ENCODE measurements around the gene INKA2. TPM values are rescaled to one million over a fixed set of nuclear protein-coding genes. Genes with fewer than 3 reads are reported as not detected.

INKA2 gene
- total RNA-seq, 1 donor: 3.6 TPM

- H3K27ac ChIP-seq (ENCODE audit: low read depth, low read length): no peak overlapping the region
- H3K4me2 ChIP-seq (ENCODE audit: insufficient read depth, low read length): peak overlapping the region; percentile 2
- no peaks in the 10 kb centered on the region for H3K27me3 ChIP-seq (ENCODE audit: insufficient read depth, low read length)
- no peaks in the 10 kb centered on the region for H3K9me3 ChIP-seq (ENCODE audit: low read depth, low read length)
- peak; percentile 25 for TF ChIP-seq CTCF (IDR thresholded peaks at IDR 0.05; ENCODE audit: extremely low read depth, low read depth, low read length)
- H4K20me1 ChIP-seq (ENCODE audit: insufficient read depth, low read length): no peaks in the 10 kb centered on the region
- peaks cover 20% of the 10 kb centered on the region for H3K4me1 ChIP-seq (ENCODE audit: insufficient read depth, low read length)
- no peak overlapping the region for H2AFZ ChIP-seq (ENCODE audit: low read length)
- peak; percentile 77 for DNase-seq (ENCODE audit: insufficient read length, low spot score, missing footprints)
- peaks cover 37% of the 10 kb centered on the region for H3K79me2 ChIP-seq (ENCODE audit: insufficient read depth, low read length)
- H3K4me3 ChIP-seq (ENCODE audit: insufficient read depth, low read length): no peak overlapping the region
- peaks cover 40% of the 10 kb centered on the region for H3K36me3 ChIP-seq (ENCODE audit: insufficient read depth, low read length)
These were observed 19.2 kb upstream of the INKA2 start for GRCh38 chr1:111758373-111758772.

- no peaks in the 10 kb centered on the region for H3K27me3 ChIP-seq (ENCODE audit: insufficient read depth, low read length)
- DNase-seq (ENCODE audit: insufficient read length, low spot score, missing footprints): peak; percentile 89
- TF ChIP-seq CTCF (IDR thresholded peaks at IDR 0.05; ENCODE audit: extremely low read depth, low read depth, low read length): no peak
- H3K4me3 ChIP-seq (ENCODE audit: insufficient read depth, low read length): peak overlapping the region; percentile 95
- H3K27ac ChIP-seq (ENCODE audit: low read depth, low read length): peak overlapping the region; percentile 99
- H4K20me1 ChIP-seq (ENCODE audit: insufficient read depth, low read length): no peaks in the 10 kb centered on the region
- H3K79me2 ChIP-seq (ENCODE audit: insufficient read depth, low read length): peaks cover 37% of the 10 kb centered on the region
- peak overlapping the region; percentile 91 for H2AFZ ChIP-seq (ENCODE audit: low read length)
- peaks cover 20% of the 10 kb centered on the region for H3K4me1 ChIP-seq (ENCODE audit: insufficient read depth, low read length)
- peaks cover 28% of the 10 kb centered on the region for H3K36me3 ChIP-seq (ENCODE audit: insufficient read depth, low read length)
- peak overlapping the region; percentile 100 for H3K4me2 ChIP-seq (ENCODE audit: insufficient read depth, low read length)
- no peaks in the 10 kb centered on the region for H3K9me3 ChIP-seq (ENCODE audit: low read depth, low read length)
These were observed 16.9 kb upstream of the INKA2 start for GRCh38 chr1:111756124-111756513.

DNA sequence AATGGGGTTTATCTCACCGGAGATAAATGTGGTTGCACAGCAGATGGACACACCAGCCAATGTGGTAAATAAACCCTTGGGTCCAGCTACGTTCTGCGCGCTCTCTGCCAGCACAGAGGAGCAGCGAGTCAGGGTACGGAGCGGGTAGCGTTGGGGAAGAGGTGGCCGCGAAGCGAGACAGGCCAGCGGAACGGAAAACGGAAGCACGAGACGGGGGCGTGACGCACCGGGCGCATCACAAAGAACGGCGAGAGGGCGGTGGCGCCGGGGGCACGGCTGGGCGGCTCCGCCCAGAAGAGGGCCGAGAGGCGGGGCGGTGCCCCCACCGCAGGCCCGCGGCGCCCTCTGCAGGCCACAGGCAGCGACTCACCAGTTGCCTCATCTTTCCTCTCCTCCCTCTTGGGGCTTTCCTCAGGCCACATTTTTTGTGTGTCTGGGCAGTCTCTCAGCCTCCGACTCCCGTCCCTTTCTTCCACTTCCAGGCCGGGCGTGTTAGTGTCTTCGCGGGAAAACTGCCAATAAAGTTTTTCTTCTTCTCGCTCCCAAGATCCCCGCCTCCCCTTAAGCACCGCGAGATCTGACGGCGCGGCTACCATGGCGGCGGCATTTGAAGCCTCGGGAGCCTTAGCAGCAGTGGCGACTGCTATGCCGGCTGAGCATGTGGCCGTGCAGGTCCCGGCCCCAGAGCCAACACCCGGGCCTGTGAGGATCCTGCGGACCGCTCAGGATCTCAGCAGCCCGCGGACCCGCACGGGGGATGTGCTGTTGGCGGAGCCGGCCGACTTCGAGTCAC, 16.3 kb upstream of the INKA2 start, which contains the start of gene DDX20:
DDX20 (plus strand) TSS at position 571 of the 793 bp plus-strand sequence; CDS start at position 595, 24 bp downstream.
- peak within 1 kb of the TSS; percentile 99 for H3K27ac ChIP-seq (ENCODE audit: low read depth, low read length)
- H3K9me3 ChIP-seq (ENCODE audit: low read depth, low read length): no peaks in the 10 kb centered on the region
- peak within 1 kb of the TSS; percentile 100 for H3K4me2 ChIP-seq (ENCODE audit: insufficient read depth, low read length)
- H3K4me1 ChIP-seq (ENCODE audit: insufficient read depth, low read length): peaks cover 20% of the 10 kb centered on the region
- H3K36me3 ChIP-seq (ENCODE audit: insufficient read depth, low read length): peaks cover 22% of the 10 kb centered on the region
- H3K79me2 ChIP-seq (ENCODE audit: insufficient read depth, low read length): peaks cover 37% of the 10 kb centered on the region
- H3K27me3 ChIP-seq (ENCODE audit: insufficient read depth, low read length): no peaks in the 10 kb centered on the region
- no peaks in the 10 kb centered on the region for H4K20me1 ChIP-seq (ENCODE audit: insufficient read depth, low read length)
- DNase-seq (ENCODE audit: insufficient read length, low spot score, missing footprints): peak; percentile 98
- H2AFZ ChIP-seq (ENCODE audit: low read length): peak within 1 kb of the TSS; percentile 99
- peak within 1 kb of the TSS; percentile 95 for H3K4me3 ChIP-seq (ENCODE audit: insufficient read depth, low read length)
- peak; percentile 82 for TF ChIP-seq CTCF (IDR thresholded peaks at IDR 0.05; ENCODE audit: extremely low read depth, low read depth, low read length)

- no peaks in the 10 kb centered on the region for H4K20me1 ChIP-seq (ENCODE audit: insufficient read depth, low read length)
- peaks cover 35% of the 10 kb centered on the region for H3K79me2 ChIP-seq (ENCODE audit: insufficient read depth, low read length)
- H3K27ac ChIP-seq (ENCODE audit: low read depth, low read length): peak overlapping the region; percentile 99
- peak; percentile 73 for DNase-seq (ENCODE audit: insufficient read length, low spot score, missing footprints)
- H3K4me3 ChIP-seq (ENCODE audit: insufficient read depth, low read length): peak overlapping the region; percentile 95
- H2AFZ ChIP-seq (ENCODE audit: low read length): peak overlapping the region; percentile 99
- H3K27me3 ChIP-seq (ENCODE audit: insufficient read depth, low read length): no peaks in the 10 kb centered on the region
- peaks cover 20% of the 10 kb centered on the region for H3K4me1 ChIP-seq (ENCODE audit: insufficient read depth, low read length)
- no peak for TF ChIP-seq CTCF (IDR thresholded peaks at IDR 0.05; ENCODE audit: extremely low read depth, low read depth, low read length)
- peak overlapping the region; percentile 100 for H3K4me2 ChIP-seq (ENCODE audit: insufficient read depth, low read length)
- H3K9me3 ChIP-seq (ENCODE audit: low read depth, low read length): no peaks in the 10 kb centered on the region
- peaks cover 19% of the 10 kb centered on the region for H3K36me3 ChIP-seq (ENCODE audit: insufficient read depth, low read length)
These were observed 15.8 kb upstream of the INKA2 start for GRCh38 chr1:111754984-111755330.

Measured in osteoblast (primary cell).